CD14-positive monocyte (primary cell): ENCODE measurements around the gene RBPJL. TPM values are rescaled to one million over a fixed set of nuclear protein-coding genes. Genes with fewer than 3 reads are reported as not detected.

Experiments
- DNase-seq, 3 donors: peaks; one replicate each; pipeline ENCODE4 v3.0.0-alpha.2; 2011 to 2022
- H2AFZ ChIP-seq: 2 replicates; pipeline ENCODE4 v1.6.0; 2012; ENCODE audit warnings: mild to moderate bottlenecking, low read depth, low read length, inconsistent platforms; ENCODE audit not compliant: insufficient read depth, poor library complexity, severe bottlenecking
- H3K27ac ChIP-seq, 2 donors: 1 replicate in 1 of 2; 2 replicates in 1 of 2; pipeline ENCODE4 v1.5.1; 2012 to 2013; ENCODE audit warnings: low read length in 2 of 2, control low read depth in 1 of 2, inconsistent platforms in 1 of 2, low read depth in 1 of 2, mild to moderate bottlenecking in 1 of 2
- H3K27me3 ChIP-seq, 2 donors: one replicate each; pipeline versions ENCODE4 v1.6.0 to v1.6.1; 2011 to 2013; ENCODE audit warnings: low read length in 2 of 2; ENCODE audit not compliant: control insufficient read depth in 2 of 2, insufficient read depth in 2 of 2
- H3K36me3 ChIP-seq, 2 donors: replicated peaks in 1 of 2; 1 replicate in 1 of 2; 2 replicates in 1 of 2; pipeline versions ENCODE4 v1.5.1 to v1.6.1; 2012 to 2013; ENCODE audit warnings: low read length in 2 of 2, control low read depth in 1 of 2, inconsistent platforms in 1 of 2, mild to moderate bottlenecking in 1 of 2; ENCODE audit not compliant: insufficient read depth in 2 of 2, control insufficient read depth in 1 of 2
- H3K4me1 ChIP-seq, 2 donors: 1 replicate in 1 of 2; 2 replicates in 1 of 2; pipeline versions ENCODE4 v1.5.1 to v1.6.1; 2012 to 2013; ENCODE audit warnings: low read length in 2 of 2, control low read depth in 1 of 2, inconsistent platforms in 1 of 2, mild to moderate bottlenecking in 1 of 2, moderate library complexity in 1 of 2; ENCODE audit not compliant: insufficient read depth in 2 of 2, control insufficient read depth in 1 of 2
- H3K4me2 ChIP-seq: replicated peaks from 2 replicates; pipeline ENCODE3; 2012; ENCODE audit warnings: low read length, moderate library complexity, mild to moderate bottlenecking; ENCODE audit not compliant: poor library complexity, severe bottlenecking; ENCODE audit errors: extremely low read depth
- H3K4me3 ChIP-seq, 3 experiments: fragments of 200-600 bp in 1 of 3; sonication (generic) in 1 of 3; replicated peaks in 1 of 3; 1 replicate in 2 of 3; 2 replicates in 1 of 3; pipeline ENCODE4 v1.5.1; 2011 to 2013; ENCODE audit warnings: low read length in 3 of 3, mild to moderate bottlenecking in 3 of 3, control low read depth in 2 of 3, low read depth in 2 of 3, inconsistent platforms in 1 of 3, moderate library complexity in 1 of 3
- H3K79me2 ChIP-seq: 2 replicates; pipeline ENCODE4 v1.6.0; 2012; ENCODE audit warnings: mild to moderate bottlenecking, control low read depth, inconsistent platforms, low read length, moderate library complexity; ENCODE audit not compliant: insufficient read depth
- H3K9ac ChIP-seq: 2 replicates; pipeline ENCODE4 v1.6.0; 2017; ENCODE audit warnings: low read length, mild to moderate bottlenecking; ENCODE audit not compliant: insufficient read depth, poor library complexity, severe bottlenecking
- H3K9me3 ChIP-seq, 2 donors: replicated peaks in 1 of 2; 1 replicate in 1 of 2; 2 replicates in 1 of 2; pipeline versions ENCODE4 v1.5.1 to v1.6.1; 2012 to 2013; ENCODE audit warnings: low read length in 2 of 2, control low read depth in 1 of 2; ENCODE audit not compliant: control insufficient read depth in 1 of 2, insufficient read depth in 1 of 2
- H4K20me1 ChIP-seq: 2 replicates; pipeline ENCODE4 v1.6.0; 2012; ENCODE audit warnings: mild to moderate bottlenecking, low read length, control low read depth, moderate library complexity; ENCODE audit not compliant: insufficient read depth
- H3K27ac Mint-ChIP-seq, 7 donors: one replicate each; pipeline ENCODE4 v1.8.0; 2020; ENCODE audit warnings: mild to moderate bottlenecking in 7 of 7, mixed read lengths in 7 of 7, moderate library complexity in 6 of 7, inconsistent platforms in 2 of 7
- H3K27me3 Mint-ChIP-seq, 3 donors: one replicate each; pipeline ENCODE4 v1.8.0; 2021 to 2022; ENCODE audit warnings: low read depth in 3 of 3, mild to moderate bottlenecking in 3 of 3, mixed read lengths in 3 of 3, moderate library complexity in 3 of 3, inconsistent platforms in 1 of 3
- H3K36me3 Mint-ChIP-seq, 2 donors: one replicate each; pipeline ENCODE4 v1.8.0; 2020; ENCODE audit warnings: mixed read lengths in 2 of 2, inconsistent platforms in 1 of 2, mild to moderate bottlenecking in 1 of 2
- H3K4me1 Mint-ChIP-seq: one replicate; pipeline ENCODE4 v1.8.0; 2020; ENCODE audit warnings: mild to moderate bottlenecking, mixed read lengths
- H3K4me3 Mint-ChIP-seq, 2 donors: one replicate each; pipeline ENCODE4 v1.8.0; 2020; ENCODE audit warnings: mild to moderate bottlenecking in 2 of 2, mixed read lengths in 2 of 2, moderate library complexity in 1 of 2
- H3K9me3 Mint-ChIP-seq, 7 donors: one replicate each; pipeline ENCODE4 v1.8.0; 2020 to 2022; ENCODE audit warnings: mixed read lengths in 7 of 7, mild to moderate bottlenecking in 6 of 7, moderate library complexity in 6 of 7, inconsistent platforms in 2 of 7
- CTCF ChIP-seq: fragments of 200-600 bp; IDR thresholded peaks from one replicate; pipeline ENCODE4 v1.8.0; 2022; ENCODE audit warnings: antibody characterized with exemption, mild to moderate bottlenecking
- WGBS: methylation state at CpG from one replicate; pipeline ENCODE4 v1.1.5; 2013; ENCODE audit warnings: missing lambda C conversion rate; ENCODE audit not compliant: insufficient coverage; 5-methylcytosine and 5-hydroxymethylcytosine counted together
- intact Hi-C, 2 donors: fragments of 100-400 bp; cut with micrococcal nuclease; formaldehyde crosslinking; loops; one replicate each; pipeline versions ENCODE4 v1.15.0 to v1.15.1; 2023
- polyA plus RNA-seq, 3 donors: library from polyadenylated mRNA; depleted of rRNA in 1 of 3; unstranded in 2 of 3; stranded (reverse) in 1 of 3; fragments of 300-500 nt in 2 of 3; fragments of >200 nt in 1 of 3; fragmentation: Illumina TruSeq in 2 of 3; gene quantifications; 1 replicate in 2 of 3; 2 replicates in 1 of 3; pipeline ENCODE4 v1.2.3, GENCODE V29; 2012 to 2021

The RBPJL gene
- polyA plus RNA-seq, 3 donors, result not detected

GRCh38 chr20:45316150-45317080 is 9.8 kb downstream of the RBPJL start:
- H3K4me3 ChIP-seq, result no peak overlapping the region
- no peak overlapping the region for H3K4me2 ChIP-seq
- H2AFZ ChIP-seq, result no peak overlapping the region
- H3K79me2 ChIP-seq, result no peaks in the 10 kb centered on the region
- H3K9ac ChIP-seq, result no peak overlapping the region
- intact Hi-C loops, result loop anchor here in 1 of 2 donors (5.0 kb wide), 1 partner anchor 136 kb away; no protein-coding TSS in a partner anchor
- H3K36me3 ChIP-seq, result no peaks in the 10 kb centered on the region
- H3K27me3 ChIP-seq, result peaks cover 2 to 32% of the 10 kb centered on the region in 2 donors
- no peak for DNase-seq
- H3K27me3 Mint-ChIP-seq, result peaks cover 39 to 55% (median 53%) of the 10 kb centered on the region in 3 donors
- no peaks in the 10 kb centered on the region for H4K20me1 ChIP-seq
- no peak overlapping the region for H3K27ac ChIP-seq
- no peaks in the 10 kb centered on the region for H3K36me3 Mint-ChIP-seq
- peak overlapping the region in 1 of 2 donors; percentile 67 for H3K4me3 Mint-ChIP-seq
- peaks cover 26% of the 10 kb centered on the region for H3K4me1 Mint-ChIP-seq
- H3K9me3 Mint-ChIP-seq, result peaks cover 0 to 9% (median 2%) of the 10 kb centered on the region in 7 donors
- H3K27ac Mint-ChIP-seq, result no peak overlapping the region
- no peak for TF ChIP-seq CTCF
- H3K4me1 ChIP-seq, result peaks cover 20 to 26% of the 10 kb centered on the region in 2 donors
- no peaks in the 10 kb centered on the region for H3K9me3 ChIP-seq
- WGBS, result 30% methylated on average over 63 of the region's 71 CpGs

GRCh38 chr20:45317826-45318225 is 11.2 kb downstream of the RBPJL start:
- no peak overlapping the region for H3K4me3 ChIP-seq
- no peak overlapping the region for H3K4me2 ChIP-seq
- Mint-ChIP-seq H3K27ac (no peak overlapping the region), H3K4me3 (peak overlapping the region in 1 of 2 donors; percentile 44), H3K27me3 (peaks cover 33 to 42% (median 39%) of the 10 kb centered on the region in 3 donors), H3K4me1 (peaks cover 24% of the 10 kb centered on the region), H3K9me3 (peaks cover 0 to 4% (median 2%) of the 10 kb centered on the region in 7 donors), H3K36me3 (no peaks in the 10 kb centered on the region)
- peaks cover 2 to 26% of the 10 kb centered on the region in 2 donors for H3K27me3 ChIP-seq
- no peaks in the 10 kb centered on the region for H3K36me3 ChIP-seq
- no peak overlapping the region for H3K27ac ChIP-seq
- H4K20me1 ChIP-seq, result no peaks in the 10 kb centered on the region
- no peak for DNase-seq
- no peaks in the 10 kb centered on the region for H3K79me2 ChIP-seq
- no peak for TF ChIP-seq CTCF
- 90% methylated on average over 2 of the region's 3 CpGs for WGBS
- no peak overlapping the region for H3K9ac ChIP-seq
- peaks cover 20 to 21% of the 10 kb centered on the region in 2 donors for H3K4me1 ChIP-seq
- intact Hi-C loops, result loop anchor here (2.0 to 5.0 kb wide), 3 partner anchors 119 to 453 kb away; no protein-coding TSS in a partner anchor
- no peak overlapping the region for H2AFZ ChIP-seq
- no peaks in the 10 kb centered on the region for H3K9me3 ChIP-seq
